Measurements from ENCODE around the gene ZNF488.

ZNF488 gene

DNA sequence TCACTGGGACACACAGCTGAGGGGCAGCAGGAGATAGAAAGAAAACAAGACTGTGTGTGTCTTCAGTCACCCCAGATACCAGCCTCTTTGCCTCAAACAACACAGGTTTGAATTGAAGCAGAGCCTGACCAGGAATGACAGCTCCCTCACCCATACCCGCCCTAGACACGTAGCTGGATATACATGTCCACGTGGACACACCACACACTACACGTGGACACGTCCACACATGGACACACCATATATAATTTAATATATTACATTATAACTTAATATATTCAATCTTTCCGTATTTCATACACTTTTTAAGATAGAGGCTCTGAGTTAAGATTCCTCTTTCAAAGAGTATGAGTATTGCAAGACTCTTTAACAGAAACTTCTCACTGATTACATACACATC lies 50.6 kb downstream of the ZNF488 start:
- Mint-ChIP-seq H3K4me1 (no peaks in the 10 kb centered on the region), H3K27me3 (peaks cover 15 to 18% of the 10 kb centered on the region in 2 donors), H3K4me3 (no peak overlapping the region), H3K9me3 (peaks cover 6 to 7% of the 10 kb centered on the region in 2 donors), H3K27ac (no peak overlapping the region), H3K36me3 (no peaks in the 10 kb centered on the region)
- ATAC-seq (replicated peaks) (no peak), DNase-seq (no peak)

DNA sequence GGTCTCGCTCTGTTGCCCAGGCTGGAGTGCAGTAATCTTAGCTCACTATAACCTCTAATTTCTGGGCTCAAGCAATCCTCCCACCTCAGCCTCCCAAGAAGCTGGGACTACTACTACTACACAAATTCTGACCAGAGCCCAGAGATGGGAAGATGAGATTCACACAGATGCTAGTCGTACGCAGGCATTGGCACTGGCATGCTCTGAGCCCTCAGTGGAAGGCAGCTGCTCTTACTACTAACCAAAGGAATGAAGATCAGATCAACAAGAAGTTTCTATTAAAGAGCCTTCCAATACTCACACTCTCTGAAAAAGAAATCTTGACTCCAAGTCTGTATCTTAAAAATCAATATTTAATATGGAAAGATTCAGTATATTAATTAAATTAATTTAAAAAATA lies 51.1 kb downstream of the ZNF488 start:
- Mint-ChIP-seq H3K4me1 (peaks cover 0 to 4% of the 10 kb centered on the region in 2 donors), H3K27me3 (peaks cover 11 to 18% of the 10 kb centered on the region in 2 donors), H3K27ac (no peak overlapping the region), H3K4me3 (no peak overlapping the region), H3K9me3 (peaks cover 12 to 13% of the 10 kb centered on the region in 2 donors), H3K36me3 (no peaks in the 10 kb centered on the region)
- ATAC-seq (replicated peaks) (no peak), DNase-seq (no peak)

DNA sequence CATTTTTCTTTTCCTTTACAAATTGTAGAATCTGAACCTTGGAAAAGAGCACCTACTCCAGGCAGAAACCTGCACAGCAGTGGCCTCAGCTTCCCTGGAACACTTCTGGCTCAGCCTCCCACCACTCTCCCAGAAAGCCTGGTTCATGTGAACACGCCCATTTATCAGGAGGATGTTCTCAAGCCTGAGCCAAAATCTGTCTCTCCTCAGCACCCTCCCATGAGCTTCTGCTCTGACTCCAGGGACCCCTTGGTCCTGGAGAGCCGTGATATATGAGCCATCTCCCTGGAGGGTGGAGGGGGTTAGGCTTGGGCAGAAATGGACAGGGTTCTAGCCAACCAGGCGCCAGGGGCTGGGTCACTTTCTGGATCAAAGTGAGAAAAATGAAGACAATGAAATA lies 51.7 kb downstream of the ZNF488 start:
- ATAC-seq (replicated peaks) (no peak), DNase-seq (no peak)
- Mint-ChIP-seq H3K27ac (no peak overlapping the region), H3K4me1 (peaks cover 0 to 5% of the 10 kb centered on the region in 2 donors), H3K4me3 (no peak overlapping the region), H3K9me3 (peaks cover 12 to 15% of the 10 kb centered on the region in 2 donors), H3K36me3 (no peaks in the 10 kb centered on the region), H3K27me3 (peaks cover 11 to 17% of the 10 kb centered on the region in 2 donors)

DNA sequence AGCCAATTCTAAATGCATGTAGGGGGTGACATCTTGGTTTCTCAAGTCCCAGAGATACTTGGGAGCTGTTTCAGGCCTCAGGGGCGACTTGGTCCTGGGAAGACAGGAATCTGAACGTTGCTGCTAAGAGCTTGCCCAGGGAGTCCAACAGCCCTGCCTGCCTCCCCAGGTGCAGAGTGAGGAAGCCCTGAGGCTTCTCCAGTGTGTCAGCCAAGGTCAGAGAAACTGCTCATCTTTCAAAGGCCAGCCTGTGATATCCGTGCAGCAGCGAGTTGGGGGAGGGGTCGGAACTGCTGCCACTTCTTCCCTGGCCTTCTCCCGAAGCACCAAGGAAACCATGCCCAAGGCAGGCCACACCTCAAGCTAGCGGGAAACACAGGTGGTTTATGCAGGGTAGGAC lies 52.1 kb downstream of the ZNF488 start:
- H3K27me3 Mint-ChIP-seq = peaks cover 11 to 13% of the 10 kb centered on the region in 2 donors
- peaks cover 12 to 15% of the 10 kb centered on the region in 2 donors for H3K9me3 Mint-ChIP-seq
- no peak overlapping the region for H3K27ac Mint-ChIP-seq
- ATAC-seq (replicated peaks) (no peak), DNase-seq (no peak)
- H3K4me1 Mint-ChIP-seq = peaks cover 0 to 5% of the 10 kb centered on the region in 2 donors
- no peaks in the 10 kb centered on the region for H3K36me3 Mint-ChIP-seq
- no peak overlapping the region for H3K4me3 Mint-ChIP-seq

DNA sequence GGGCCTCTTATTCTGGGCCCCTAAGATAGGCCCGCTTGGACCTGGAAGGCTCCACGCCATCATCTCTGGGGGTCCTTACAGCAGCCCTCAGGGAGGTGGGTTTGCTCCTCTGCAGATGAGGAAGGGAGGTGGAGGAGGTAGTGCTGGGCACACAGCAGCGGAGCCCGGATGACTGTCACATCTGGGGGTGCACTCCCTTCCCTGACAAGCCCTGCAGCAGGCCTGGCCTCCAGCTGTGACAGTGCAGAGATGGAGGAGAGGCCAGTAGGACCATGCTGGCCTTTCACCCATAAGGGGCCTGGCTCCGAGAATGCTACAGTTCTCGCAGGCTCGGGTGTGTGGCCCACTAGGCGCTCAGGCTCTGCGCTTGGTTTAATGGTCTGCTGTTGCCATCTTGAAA lies 52.6 kb downstream of the ZNF488 start:
- H3K9me3 Mint-ChIP-seq = peaks cover 12 to 15% of the 10 kb centered on the region in 2 donors
- H3K27ac Mint-ChIP-seq = no peak overlapping the region
- H3K4me3 Mint-ChIP-seq = no peak overlapping the region
- H3K36me3 Mint-ChIP-seq = no peaks in the 10 kb centered on the region
- DNase-seq = no peak
- peaks cover 11% of the 10 kb centered on the region in 2 donors for H3K27me3 Mint-ChIP-seq
- ATAC-seq (replicated peaks) = no peak
- peaks cover 0 to 5% of the 10 kb centered on the region in 2 donors for H3K4me1 Mint-ChIP-seq

DNA sequence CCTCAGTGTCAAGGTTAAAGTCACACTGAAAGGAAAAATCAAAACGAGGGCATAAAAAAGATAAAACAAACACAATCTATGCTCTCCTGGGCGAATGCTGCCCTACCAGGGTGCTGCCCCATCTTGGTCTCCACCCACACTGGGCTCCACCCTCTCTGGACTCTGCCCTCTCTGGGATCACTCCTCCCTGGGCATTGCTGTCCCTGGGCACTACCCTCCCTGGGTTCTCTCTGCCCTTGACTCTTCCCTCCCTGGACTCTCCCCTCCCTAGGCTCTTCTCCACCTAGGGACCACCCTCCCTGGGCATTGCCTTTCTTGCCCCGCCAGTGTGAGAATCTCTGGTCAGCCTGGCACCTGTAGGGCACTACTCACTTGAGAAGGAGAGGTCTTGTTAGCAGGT lies 53.3 kb downstream of the ZNF488 start:
- no peak overlapping the region for H3K4me3 Mint-ChIP-seq
- H3K9me3 Mint-ChIP-seq = peaks cover 12 to 15% of the 10 kb centered on the region in 2 donors
- ATAC-seq (replicated peaks) = no peak
- peaks cover 0 to 5% of the 10 kb centered on the region in 2 donors for H3K4me1 Mint-ChIP-seq
- no peaks in the 10 kb centered on the region for H3K36me3 Mint-ChIP-seq
- no peak for DNase-seq
- peaks cover 5 to 7% of the 10 kb centered on the region in 2 donors for H3K27me3 Mint-ChIP-seq
- no peak overlapping the region for H3K27ac Mint-ChIP-seq

DNA sequence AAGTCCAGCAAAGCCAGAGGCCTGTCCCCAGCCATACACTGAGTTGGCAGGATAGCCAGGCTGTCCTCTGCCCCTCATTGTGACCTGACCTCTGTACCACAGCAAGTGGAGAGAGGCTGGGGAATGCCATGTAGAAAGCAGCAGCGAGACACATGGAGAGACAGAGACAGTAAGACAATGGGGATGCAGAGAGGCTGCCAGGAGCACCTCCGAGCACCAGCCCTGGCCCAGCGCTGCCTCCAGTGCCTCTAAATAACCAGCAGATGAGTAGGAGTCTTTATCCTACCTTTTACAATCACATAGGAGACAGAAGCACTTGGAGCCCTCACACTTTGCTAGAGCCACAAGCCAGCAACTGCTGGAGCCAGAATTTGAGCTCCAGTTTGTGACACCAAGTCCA lies 53.7 kb downstream of the ZNF488 start:
- peaks cover 5 to 7% of the 10 kb centered on the region in 2 donors for H3K27me3 Mint-ChIP-seq
- no peaks in the 10 kb centered on the region for H3K36me3 Mint-ChIP-seq
- no peak overlapping the region for H3K4me3 Mint-ChIP-seq
- no peak for ATAC-seq (replicated peaks)
- H3K27ac Mint-ChIP-seq = no peak overlapping the region
- DNase-seq = no peak
- H3K4me1 Mint-ChIP-seq = peaks cover 0 to 5% of the 10 kb centered on the region in 2 donors
- peaks cover 12 to 15% of the 10 kb centered on the region in 2 donors for H3K9me3 Mint-ChIP-seq

DNA sequence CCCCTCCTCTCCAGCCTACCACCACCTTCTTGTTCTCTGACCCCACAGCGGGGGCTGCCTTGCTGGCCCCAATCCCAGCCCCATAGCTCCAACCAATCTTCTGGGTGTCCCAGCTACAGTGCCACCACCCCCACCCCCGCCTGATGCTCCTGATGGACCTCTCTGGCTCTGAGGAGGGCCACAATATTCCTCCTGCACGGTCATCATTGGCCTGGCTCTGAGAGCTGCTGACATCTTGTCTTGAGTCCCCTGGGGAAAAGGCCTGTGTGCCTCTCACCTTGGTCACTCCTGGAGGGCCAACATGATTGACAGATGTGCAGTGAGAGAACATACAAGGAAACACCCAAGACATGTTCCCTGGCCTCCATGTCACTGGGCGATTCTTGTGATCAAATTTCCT lies 54.2 kb downstream of the ZNF488 start:
- H3K9me3 Mint-ChIP-seq = peaks cover 12 to 15% of the 10 kb centered on the region in 2 donors
- H3K4me3 Mint-ChIP-seq = no peak overlapping the region
- peaks cover 0 to 5% of the 10 kb centered on the region in 2 donors for H3K4me1 Mint-ChIP-seq
- ATAC-seq (replicated peaks) (no peak), DNase-seq (no peak)
- H3K36me3 Mint-ChIP-seq = no peaks in the 10 kb centered on the region
- H3K27ac Mint-ChIP-seq = no peak overlapping the region
- peaks cover 4 to 9% of the 10 kb centered on the region in 2 donors for H3K27me3 Mint-ChIP-seq

DNA sequence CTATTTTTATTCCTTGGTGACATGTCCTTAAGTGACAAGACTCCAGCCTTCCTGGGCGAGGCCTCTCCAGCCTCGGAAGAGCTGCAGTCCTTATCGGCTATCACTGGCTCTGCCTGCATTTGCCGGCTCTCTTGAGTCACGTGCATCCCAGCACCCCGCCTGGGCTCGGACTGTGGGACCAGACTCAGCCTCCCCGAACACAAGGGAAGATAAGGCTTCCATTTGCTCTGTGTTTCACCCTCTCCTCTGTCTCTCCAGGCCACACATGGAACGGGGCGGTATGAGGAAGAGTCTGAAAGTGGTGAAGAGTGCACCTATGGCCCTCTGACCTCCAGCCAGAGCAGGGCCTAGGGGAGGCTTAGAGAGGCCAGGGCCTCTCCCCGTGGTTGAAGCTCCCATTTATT lies 57.2 kb downstream of the ZNF488 start:
- Mint-ChIP-seq H3K9me3 (peaks cover 12 to 15% of the 10 kb centered on the region in 2 donors), H3K27ac (no peak overlapping the region), H3K36me3 (no peaks in the 10 kb centered on the region), H3K4me3 (no peak overlapping the region), H3K27me3 (peaks cover 6 to 15% of the 10 kb centered on the region in 2 donors), H3K4me1 (peaks cover 0 to 5% of the 10 kb centered on the region in 2 donors)
- DNase-seq = no peak
- ATAC-seq (replicated peaks) = no peak

DNA sequence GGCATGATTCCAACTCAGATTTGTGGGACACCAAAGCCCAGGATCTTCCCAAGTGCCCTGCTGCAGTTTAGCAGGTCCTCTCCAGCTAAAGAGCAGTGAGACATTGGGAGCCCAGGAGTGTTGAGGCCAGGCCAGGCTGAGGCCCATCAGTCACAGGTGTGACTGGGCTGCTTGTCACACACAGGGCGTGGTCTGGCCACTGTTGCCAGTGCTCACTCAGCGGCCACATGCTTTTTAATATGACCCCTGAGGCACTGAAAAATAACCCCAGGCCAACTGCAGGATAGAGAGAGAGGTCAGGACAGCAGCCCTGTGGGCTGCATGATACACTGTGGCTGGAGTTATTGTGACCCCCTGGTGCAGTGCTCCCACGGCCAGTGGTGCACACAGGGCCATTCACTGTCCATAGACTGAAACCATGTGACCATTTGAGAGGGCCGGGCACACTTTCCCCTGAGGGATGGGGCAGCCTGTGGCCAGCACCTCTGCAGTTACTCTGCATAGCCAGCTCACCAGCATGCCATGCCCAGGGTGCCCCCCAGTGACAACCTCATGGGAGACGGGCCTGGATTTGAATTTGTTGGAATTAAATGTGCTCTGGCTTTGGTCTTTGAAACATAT lies 57.7 kb downstream of the ZNF488 start:
- Mint-ChIP-seq H3K27me3 (peaks cover 6 to 18% of the 10 kb centered on the region in 2 donors), H3K36me3 (no peaks in the 10 kb centered on the region), H3K4me3 (no peak overlapping the region), H3K9me3 (peaks cover 12 to 15% of the 10 kb centered on the region in 2 donors), H3K4me1 (peaks cover 0 to 5% of the 10 kb centered on the region in 2 donors), H3K27ac (no peak overlapping the region)
- no peak for DNase-seq
- no peak for ATAC-seq (replicated peaks)

DNA sequence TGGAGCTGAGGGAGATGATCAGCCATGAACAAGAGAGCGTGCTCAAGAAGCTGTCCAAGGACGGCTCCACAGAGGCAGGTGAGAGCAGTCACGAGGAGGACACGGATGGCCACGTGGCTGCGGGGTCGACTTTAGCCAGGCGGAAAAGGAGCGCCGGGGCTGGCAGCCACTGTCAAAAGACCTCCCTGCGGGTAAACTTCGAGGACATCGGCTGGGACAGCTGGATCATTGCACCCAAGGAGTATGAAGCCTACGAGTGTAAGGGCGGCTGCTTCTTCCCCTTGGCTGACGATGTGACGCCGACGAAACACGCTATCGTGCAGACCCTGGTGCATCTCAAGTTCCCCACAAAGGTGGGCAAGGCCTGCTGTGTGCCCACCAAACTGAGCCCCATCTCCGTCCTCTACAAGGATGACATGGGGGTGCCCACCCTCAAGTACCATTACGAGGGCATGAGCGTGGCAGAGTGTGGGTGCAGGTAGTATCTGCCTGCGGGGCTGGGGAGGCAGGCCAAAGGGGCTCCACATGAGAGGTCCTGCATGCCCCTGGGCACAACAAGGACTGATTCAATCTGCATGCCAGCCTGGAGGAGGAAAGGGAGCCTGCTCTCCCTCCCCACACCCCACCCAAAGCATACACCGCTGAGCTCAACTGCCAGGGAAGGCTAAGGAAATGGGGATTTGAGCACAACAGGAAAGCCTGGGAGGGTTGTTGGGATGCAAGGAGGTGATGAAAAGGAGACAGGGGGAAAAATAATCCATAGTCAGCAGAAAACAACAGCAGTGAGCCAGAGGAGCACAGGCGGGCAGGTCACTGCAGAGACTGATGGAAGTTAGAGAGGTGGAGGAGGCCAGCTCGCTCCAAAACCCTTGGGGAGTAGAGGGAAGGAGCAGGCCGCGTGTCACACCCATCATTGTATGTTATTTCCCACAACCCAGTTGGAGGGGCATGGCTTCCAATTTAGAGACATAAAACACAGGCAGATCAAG lies 58.5 kb downstream of the ZNF488 start:
- H3K9me3 Mint-ChIP-seq = peaks cover 12 to 15% of the 10 kb centered on the region in 2 donors
- H3K27me3 Mint-ChIP-seq = peaks cover 6 to 18% of the 10 kb centered on the region in 2 donors
- H3K4me1 Mint-ChIP-seq = peaks cover 0 to 5% of the 10 kb centered on the region in 2 donors
- DNase-seq (no peak), ATAC-seq (replicated peaks) (no peak)
- no peak overlapping the region for H3K4me3 Mint-ChIP-seq
- no peaks in the 10 kb centered on the region for H3K36me3 Mint-ChIP-seq
- no peak overlapping the region for H3K27ac Mint-ChIP-seq

DNA sequence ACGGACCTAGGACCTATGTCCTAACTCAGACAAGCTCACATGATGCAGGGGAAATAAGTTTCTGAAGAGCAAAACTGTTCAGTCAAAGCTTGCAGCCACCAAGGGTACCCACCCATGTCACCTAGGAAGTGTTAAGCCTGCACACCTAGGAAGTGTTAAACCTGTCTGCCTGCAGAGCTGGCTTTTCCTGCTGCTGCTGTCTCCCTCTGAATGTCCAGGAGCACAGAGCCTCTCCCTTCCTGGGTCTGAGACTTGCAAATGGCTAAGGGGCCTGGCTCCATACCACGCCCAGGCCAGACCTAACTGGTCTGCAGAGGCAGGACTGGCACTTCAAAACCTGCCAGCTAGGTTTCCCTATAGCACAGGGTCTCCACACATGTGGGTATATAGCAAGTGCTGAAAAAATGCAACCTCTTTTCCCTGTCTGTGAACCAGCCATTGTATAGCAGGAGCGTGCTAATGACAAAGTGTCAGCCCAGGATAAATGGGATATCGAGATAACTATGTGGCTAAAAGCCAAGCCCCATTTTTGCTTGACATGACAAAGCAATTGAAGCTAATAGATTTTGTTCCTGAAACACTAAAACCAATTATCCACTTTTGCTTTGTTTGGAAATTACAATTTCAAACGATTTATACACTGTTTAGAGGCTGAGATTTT lies 60.3 kb downstream of the ZNF488 start:
- DNase-seq = no peak

DNA sequence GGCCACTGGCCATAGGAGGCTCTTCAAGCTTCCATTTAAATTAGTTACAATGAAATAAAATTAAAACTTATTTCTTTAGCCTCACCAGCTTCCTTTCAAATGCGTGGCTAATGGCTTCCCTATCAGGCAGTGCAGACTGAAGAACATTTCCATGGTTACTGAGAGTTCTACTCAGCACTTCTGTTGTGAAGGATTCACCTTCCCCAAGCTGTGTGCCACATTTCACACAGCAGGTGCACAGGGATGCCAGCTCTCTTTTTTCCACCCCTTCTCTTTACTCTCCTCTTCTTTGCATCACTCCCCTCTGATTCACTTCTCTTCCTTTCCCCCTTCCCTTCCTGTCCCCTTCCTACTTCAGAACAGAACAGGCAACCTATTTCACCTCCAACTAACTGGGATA lies 61.0 kb downstream of the ZNF488 start:
- ATAC-seq (replicated peaks) (no peak), DNase-seq (no peak)
- peaks cover 2 to 4% of the 10 kb centered on the region in 2 donors for H3K4me1 Mint-ChIP-seq
- peaks cover 11 to 22% of the 10 kb centered on the region in 2 donors for H3K27me3 Mint-ChIP-seq
- H3K36me3 Mint-ChIP-seq = no peaks in the 10 kb centered on the region
- H3K4me3 Mint-ChIP-seq = no peak overlapping the region
- no peak overlapping the region for H3K27ac Mint-ChIP-seq
- peaks cover 2 to 6% of the 10 kb centered on the region in 2 donors for H3K9me3 Mint-ChIP-seq

More for the DNA sequence above, 60.3 kb downstream of the ZNF488 start:
- no peak for ATAC-seq (replicated peaks)
- H3K4me3 Mint-ChIP-seq = no peak overlapping the region
- peaks cover 9 to 12% of the 10 kb centered on the region in 2 donors for H3K9me3 Mint-ChIP-seq
- H3K36me3 Mint-ChIP-seq = no peaks in the 10 kb centered on the region
- H3K4me1 Mint-ChIP-seq = peaks cover 2 to 5% of the 10 kb centered on the region in 2 donors
- peaks cover 8 to 19% of the 10 kb centered on the region in 2 donors for H3K27me3 Mint-ChIP-seq
- no peak overlapping the region for H3K27ac Mint-ChIP-seq

All from stimulated activated naive B cell treated with anti-CD40 and anti-IgM and Interleukin-4, amounts not matched to agents 10 μg/mL and 1 μg/mL and 100 μg/mL, for 72 hours (primary cell).